ENCODE measurements around the gene LIMA1.
"Not testable (repeated sequence)": the region's sequence is repeated elsewhere in the genome, so short reads cannot be mapped to it uniquely, and the experiment has no call there.

DNA sequence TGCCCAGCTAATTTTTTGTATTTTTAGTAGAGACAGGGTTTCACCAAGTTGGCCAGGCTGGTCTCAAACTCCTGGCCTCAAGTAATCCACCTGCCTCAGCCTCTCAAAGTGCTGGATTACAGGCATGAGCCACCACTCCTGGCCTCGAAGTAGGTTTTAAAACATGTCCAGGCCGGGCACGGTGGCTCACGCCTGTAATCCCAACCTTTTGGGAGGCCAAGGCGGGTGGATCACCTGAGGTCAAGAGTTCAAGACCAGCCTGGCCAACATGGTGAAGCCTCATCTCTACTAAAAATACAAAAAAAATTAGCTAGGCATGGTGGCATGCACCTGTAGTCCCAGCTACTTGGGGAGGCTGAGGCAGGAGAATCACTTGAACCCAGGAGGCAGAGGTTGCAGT lies 45.3 kb upstream of the LIMA1 start:
- TF ChIP-seq, protein P1, sequence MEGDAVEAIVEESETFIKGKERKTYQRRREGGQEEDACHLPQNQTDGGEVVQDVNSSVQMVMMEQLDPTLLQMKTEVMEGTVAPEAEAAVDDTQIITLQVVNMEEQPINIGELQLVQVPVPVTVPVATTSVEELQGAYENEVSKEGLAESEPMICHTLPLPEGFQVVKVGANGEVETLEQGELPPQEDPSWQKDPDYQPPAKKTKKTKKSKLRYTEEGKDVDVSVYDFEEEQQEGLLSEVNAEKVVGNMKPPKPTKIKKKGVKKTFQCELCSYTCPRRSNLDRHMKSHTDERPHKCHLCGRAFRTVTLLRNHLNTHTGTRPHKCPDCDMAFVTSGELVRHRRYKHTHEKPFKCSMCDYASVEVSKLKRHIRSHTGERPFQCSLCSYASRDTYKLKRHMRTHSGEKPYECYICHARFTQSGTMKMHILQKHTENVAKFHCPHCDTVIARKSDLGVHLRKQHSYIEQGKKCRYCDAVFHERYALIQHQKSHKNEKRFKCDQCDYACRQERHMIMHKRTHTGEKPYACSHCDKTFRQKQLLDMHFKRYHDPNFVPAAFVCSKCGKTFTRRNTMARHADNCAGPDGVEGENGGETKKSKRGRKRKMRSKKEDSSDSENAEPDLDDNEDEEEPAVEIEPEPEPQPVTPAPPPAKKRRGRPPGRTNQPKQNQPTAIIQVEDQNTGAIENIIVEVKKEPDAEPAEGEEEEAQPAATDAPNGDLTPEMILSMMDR (conservative IDR thresholded peaks at IDR 0.05): not testable (repeated sequence)
- TF ChIP-seq ZFX (IDR thresholded peaks at IDR 0.05): not testable (repeated sequence)
